Measurements from ENCODE around the gene RTL10.

The RTL10 gene

DNA sequence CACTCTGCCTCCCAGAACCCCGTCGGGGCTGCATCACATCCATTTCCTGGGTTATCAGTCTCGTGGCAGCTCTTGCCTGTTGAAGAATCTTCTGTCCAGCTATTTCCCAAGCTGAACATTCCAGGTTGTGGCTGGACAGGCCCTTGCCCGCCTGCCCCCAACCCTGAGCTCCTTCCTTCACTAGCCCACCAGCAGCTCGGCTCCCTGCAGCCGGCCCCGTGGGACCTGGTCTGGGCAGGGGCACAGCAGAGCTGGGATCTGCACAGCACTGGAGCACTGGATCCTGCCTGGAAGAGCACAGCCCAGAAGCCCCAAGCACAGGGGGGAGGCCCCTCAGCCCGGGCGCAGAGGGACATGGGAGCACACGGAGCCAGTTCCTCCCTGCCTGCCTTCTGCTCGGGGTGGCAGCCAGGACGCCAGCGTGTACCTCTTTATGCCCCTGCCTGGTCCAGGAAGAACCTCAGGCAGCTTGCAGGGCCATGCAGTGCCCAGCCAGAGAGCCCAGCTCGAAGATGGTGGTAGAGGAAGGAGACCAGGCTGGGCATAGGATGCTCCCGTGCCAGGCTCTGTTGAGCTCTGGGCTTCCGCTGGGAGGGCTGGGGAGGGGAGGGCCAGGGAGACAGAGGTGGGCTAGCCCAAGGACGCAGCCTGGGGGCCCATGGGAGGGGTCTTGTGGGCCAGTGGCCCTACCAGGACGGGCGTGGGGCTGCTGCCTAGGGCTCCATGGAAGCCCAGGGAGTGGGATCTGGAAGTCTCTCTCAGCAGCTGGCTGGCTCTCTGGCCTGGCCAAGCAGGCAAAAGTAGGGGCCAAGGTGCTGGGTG, 16.6 kb upstream of the RTL10 start:
- DNase-seq (ENCODE audit: insufficient read length, low spot score) (no peak), FAIRE-seq (no peak)
- TF ChIP-seq, protein P1, sequence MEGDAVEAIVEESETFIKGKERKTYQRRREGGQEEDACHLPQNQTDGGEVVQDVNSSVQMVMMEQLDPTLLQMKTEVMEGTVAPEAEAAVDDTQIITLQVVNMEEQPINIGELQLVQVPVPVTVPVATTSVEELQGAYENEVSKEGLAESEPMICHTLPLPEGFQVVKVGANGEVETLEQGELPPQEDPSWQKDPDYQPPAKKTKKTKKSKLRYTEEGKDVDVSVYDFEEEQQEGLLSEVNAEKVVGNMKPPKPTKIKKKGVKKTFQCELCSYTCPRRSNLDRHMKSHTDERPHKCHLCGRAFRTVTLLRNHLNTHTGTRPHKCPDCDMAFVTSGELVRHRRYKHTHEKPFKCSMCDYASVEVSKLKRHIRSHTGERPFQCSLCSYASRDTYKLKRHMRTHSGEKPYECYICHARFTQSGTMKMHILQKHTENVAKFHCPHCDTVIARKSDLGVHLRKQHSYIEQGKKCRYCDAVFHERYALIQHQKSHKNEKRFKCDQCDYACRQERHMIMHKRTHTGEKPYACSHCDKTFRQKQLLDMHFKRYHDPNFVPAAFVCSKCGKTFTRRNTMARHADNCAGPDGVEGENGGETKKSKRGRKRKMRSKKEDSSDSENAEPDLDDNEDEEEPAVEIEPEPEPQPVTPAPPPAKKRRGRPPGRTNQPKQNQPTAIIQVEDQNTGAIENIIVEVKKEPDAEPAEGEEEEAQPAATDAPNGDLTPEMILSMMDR (IDR thresholded peaks at IDR 0.05; ENCODE audit: insufficient read depth, missing control alignments): no peak

DNA sequence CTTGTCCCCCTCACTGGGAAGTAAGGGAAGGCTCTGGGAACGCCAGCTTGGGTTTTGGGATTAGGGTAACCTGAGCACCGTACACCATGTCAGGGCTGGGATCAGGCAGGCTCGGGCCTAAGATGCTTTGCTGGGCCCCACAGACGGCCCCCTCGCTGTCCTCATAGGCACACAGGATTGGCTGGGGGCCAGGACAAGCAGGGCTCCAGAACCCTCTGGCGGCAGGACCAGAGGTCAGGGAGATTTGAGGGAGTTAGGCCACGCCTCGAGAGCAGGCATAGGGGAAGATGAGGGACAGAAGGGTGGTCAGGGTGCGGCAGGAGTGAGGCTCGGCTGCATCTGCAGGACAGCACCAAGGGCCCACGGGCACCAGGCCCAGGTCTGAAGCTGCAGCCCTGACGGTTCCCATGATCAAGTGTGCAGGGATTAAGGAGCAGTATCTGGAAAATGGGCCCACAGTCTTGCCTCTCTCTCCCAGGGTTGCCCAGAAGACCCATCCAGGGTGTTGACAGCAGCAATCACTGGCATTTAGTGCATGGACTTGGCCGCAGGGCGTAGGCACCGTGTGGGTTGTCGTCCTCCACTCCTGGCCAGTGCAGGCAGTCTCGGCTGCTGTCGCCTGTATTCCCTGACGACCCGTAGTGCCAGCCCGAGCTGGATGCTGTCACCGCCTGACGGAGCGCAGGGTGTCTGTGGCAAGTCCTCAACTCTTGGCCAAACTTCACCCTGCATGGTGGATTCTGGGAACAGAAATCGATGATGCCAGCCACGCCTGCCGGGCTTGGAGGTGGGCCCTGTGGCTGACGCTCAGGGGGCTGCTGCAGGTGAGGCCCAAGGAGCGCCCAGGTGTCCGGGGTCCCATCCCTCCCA, 15.7 kb upstream of the RTL10 start:
- TF ChIP-seq, protein P1 (IDR thresholded peaks at IDR 0.05; ENCODE audit: insufficient read depth, missing control alignments): no peak
- DNase-seq (ENCODE audit: insufficient read length, low spot score): no peak
- FAIRE-seq: no peak

DNA sequence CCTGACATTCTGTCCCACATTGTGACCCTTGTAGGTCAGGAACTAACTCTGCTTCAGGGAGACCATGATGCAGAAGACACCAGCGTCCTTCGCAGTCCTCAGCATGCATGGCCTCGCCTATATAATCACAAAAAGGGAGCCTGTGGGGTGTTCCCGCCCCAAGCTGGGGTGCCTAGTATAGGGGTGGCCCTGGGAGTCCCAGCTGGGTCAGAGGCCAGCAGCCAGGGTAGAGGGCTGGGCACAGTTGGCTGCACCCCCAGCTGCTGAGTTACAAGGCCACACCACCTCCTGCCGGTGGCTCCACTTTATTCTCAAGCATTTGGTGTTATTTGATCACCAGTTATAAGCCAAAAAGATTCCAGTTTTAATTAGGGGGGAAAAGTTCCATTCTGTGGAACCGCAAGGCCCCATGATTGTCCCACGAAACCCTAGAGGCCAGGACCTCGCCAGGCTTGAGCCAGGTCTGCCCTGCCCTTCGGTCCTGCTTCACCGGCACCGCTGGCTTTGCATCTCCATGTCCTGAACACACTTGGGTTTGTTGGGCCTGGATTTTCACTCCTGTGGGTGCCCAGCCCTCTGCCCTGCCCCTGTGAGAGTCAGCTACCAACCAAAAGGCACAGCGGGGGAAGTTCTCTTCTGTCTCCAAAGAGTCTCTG, 15.0 kb upstream of the RTL10 start:
- no peak for FAIRE-seq
- no peak for DNase-seq (ENCODE audit: insufficient read length, low spot score)

DNA sequence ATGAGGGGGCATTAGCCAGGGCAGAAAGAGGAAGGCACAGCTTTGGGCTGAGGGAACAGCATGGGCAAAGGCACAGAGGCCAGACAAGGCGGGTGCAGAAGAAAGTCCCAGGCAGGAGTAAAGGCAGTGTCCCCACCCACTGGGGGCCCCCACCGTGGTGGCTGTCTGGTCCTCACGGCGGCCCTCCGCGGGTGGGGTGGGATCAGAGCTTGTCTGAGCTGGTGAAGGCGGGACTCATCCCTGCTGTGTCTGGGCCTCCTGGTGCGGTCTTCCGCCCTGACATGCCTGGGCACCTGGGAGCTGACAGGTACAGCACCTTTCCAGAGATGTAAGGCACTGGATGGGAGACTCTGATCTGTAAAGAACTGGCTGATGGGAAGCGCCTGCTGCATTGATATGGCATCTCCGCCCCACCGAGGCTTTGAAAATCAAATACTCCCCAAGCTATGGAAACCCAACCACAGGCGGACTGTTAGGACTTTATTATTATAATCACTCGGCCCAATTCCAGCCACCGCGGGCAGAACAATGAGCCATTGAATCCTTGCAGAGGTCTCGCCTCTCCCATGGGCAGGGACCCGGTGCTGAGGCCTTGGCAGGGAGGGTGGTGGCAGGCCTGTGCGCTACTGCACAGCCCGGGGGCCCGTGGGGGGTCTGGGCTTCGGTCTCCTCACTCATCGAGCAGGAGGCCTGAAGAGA, 14.2 kb upstream of the RTL10 start:
- DNase-seq (ENCODE audit: insufficient read length, low spot score) (no peak), FAIRE-seq (no peak)
- TF ChIP-seq, protein P1 (IDR thresholded peaks at IDR 0.05; ENCODE audit: insufficient read depth, missing control alignments): no peak

More for the DNA sequence above, 15.0 kb upstream of the RTL10 start:
- TF ChIP-seq, protein P1 (IDR thresholded peaks at IDR 0.05; ENCODE audit: insufficient read depth, missing control alignments): no peak

DNA sequence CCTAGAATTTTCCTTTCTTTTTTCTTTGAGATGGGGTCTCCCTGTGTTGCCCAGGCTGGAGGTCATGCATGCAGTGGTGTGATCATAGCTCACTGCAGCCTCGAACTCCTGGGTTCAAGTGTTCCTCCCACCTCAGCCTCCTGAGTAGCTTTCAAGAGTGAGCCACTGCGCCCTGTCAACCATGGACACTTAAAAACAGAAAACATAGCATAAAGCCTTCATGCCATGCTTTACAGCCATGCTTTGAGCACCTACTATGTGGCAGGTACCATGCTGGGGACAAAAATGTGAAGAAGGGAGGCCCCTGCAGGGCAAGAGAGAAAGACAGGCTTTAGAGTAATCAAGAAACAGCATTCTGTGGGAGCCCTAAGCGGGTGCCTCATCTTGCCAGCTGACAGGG, 13.7 kb upstream of the RTL10 start:
- TF ChIP-seq, protein P1 (IDR thresholded peaks at IDR 0.05; ENCODE audit: insufficient read depth, missing control alignments): no peak
- no peak for FAIRE-seq
- no peak for DNase-seq (ENCODE audit: insufficient read length, low spot score)

DNA sequence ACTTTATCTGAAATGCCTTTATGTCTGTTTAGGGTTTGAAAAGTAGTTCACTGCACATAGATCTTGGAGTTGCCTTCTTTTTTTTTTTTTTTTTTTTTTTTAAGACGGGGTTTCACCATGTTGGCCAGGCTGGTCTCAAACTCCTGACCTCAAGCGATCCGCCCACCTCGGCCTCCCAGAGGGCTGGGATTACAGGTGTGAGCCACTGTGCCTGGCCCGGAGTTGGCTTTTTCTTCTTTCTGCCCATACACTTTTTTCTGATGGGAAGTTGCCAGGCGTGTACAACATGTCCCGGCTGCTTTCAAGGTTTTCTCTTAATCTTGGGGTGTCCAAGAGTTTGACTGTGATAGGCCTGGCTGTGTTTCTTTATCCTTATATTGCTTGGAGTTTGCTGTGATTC, 12.9 kb upstream of the RTL10 start:
- DNase-seq (ENCODE audit: insufficient read length, low spot score): no peak
- TF ChIP-seq, protein P1 (IDR thresholded peaks at IDR 0.05; ENCODE audit: insufficient read depth, missing control alignments): no peak
- no peak for FAIRE-seq
